Lung (tissue), 12 donors: Measurements from ENCODE around the gene RAB12. TPM values are rescaled to one million over a fixed set of nuclear protein-coding genes. Genes with fewer than 3 reads are reported as not detected.

Experiments
- ATAC-seq: fragments of 200-7000 bp; cut with Tn5 transposase; one replicate; pipeline ENCODE4 v1.9.1; 2020; ENCODE audit warnings: moderate number of reproducible peaks; ENCODE audit not compliant: insufficient read depth, low FRiP score
- DNase-seq, 3 donors: peaks; one replicate each; pipeline ENCODE4 v3.0.0-alpha.2; 2013 to 2017
- H3K27ac ChIP-seq, 2 donors: one replicate each; pipeline ENCODE4 v1.5.1; 2013; ENCODE audit warnings: mild to moderate bottlenecking in 2 of 2, moderate library complexity in 2 of 2, control low read depth in 1 of 2, inconsistent platforms in 1 of 2, low read depth in 1 of 2, low read length in 1 of 2
- H3K27me3 ChIP-seq, 3 donors: one replicate each; pipeline ENCODE4 v1.5.1; 2013; ENCODE audit warnings: low read length in 2 of 3; ENCODE audit not compliant: control insufficient read depth in 3 of 3, insufficient read depth in 3 of 3
- H3K36me3 ChIP-seq, 4 donors: one replicate each; pipeline ENCODE4 v1.5.1; 2013; ENCODE audit warnings: low read length in 4 of 4, mild to moderate bottlenecking in 1 of 4, moderate library complexity in 1 of 4; ENCODE audit not compliant: control insufficient read depth in 4 of 4, insufficient read depth in 4 of 4
- H3K4me1 ChIP-seq, 5 donors: one replicate each; pipeline ENCODE4 v1.5.1; 2013; ENCODE audit warnings: low read length in 5 of 5, mild to moderate bottlenecking in 2 of 5, moderate library complexity in 1 of 5; ENCODE audit not compliant: control insufficient read depth in 5 of 5, insufficient read depth in 5 of 5
- H3K4me3 ChIP-seq: one replicate; pipeline ENCODE4 v1.5.1; 2013; ENCODE audit warnings: mild to moderate bottlenecking, control low read depth, moderate library complexity
- H3K9ac ChIP-seq, 2 donors: one replicate each; pipeline ENCODE4 v1.5.1; 2013; ENCODE audit warnings: low read length in 2 of 2, control low read depth in 1 of 2; ENCODE audit not compliant: insufficient read depth in 1 of 2
- H3K9me3 ChIP-seq, 4 donors: one replicate each; pipeline ENCODE4 v1.5.1; 2013; ENCODE audit warnings: low read length in 3 of 4, mild to moderate bottlenecking in 1 of 4, moderate library complexity in 1 of 4; ENCODE audit not compliant: control insufficient read depth in 4 of 4, insufficient read depth in 3 of 4
- CTCF ChIP-seq: IDR thresholded peaks from 2 replicates; pipeline ENCODE4 v1.5.1; 2012; ENCODE audit warnings: mild to moderate bottlenecking; ENCODE audit errors: control extremely low read depth, extremely low read depth
- WGBS, 2 donors: extraction: QIAGEN DNeasy Blood & Tissue Kit; methylation state at CpG; one replicate each; pipeline ENCODE4 v1.1.7; 2013; 5-methylcytosine and 5-hydroxymethylcytosine counted together
- polyA plus RNA-seq, 2 donors: library from polyadenylated mRNA; stranded (reverse); fragments of 200-250 nt; gene quantifications; one replicate each; pipeline ENCODE4 v1.2.1, GENCODE V29; 2013
- total RNA-seq, 2 donors: library from RNA; depleted of rRNA in 1 of 2; stranded (reverse); fragments of >200 nt in 1 of 2; gene quantifications; one replicate each; pipeline ENCODE4 v1.2.1, GENCODE V29; 2014 to 2021
- donor health status: control.
- donor health status: control.
- donor health status: Bipolar disorder and iron deficiency.
- donor health status: healthy.
- donor health status: DM: yes; HTN: yes; CAD: no.

The RAB12 gene
- total and polyA plus RNA-seq, 4 donors, result 26.7 to 74.5 (median 39.2) TPM

- Histone ChIP-seq H3K4me3 (no peak overlapping the region), H3K9me3 (peaks cover 0 to 2% (median 0%) of the 10 kb centered on the region in 4 donors), H3K27ac (no peak overlapping the region), H3K27me3 (no peaks in the 10 kb centered on the region), H3K36me3 (no peaks in the 10 kb centered on the region), H3K4me1 (peaks cover 0 to 4% (median 0%) of the 10 kb centered on the region in 5 donors), H3K9ac (no peak overlapping the region)
- DNase-seq (peak in 2 of 3 donors; percentile 43 to 48), ATAC-seq (no peak)
- peak; percentile 64 for TF ChIP-seq CTCF
- WGBS, 2 donors, result 45 to 47% methylated on average over 7 of the region's 7 CpGs
Measured at GRCh38 chr18:8654503-8655451, 45.5 kb downstream of the RAB12 start.

- H3K27me3 ChIP-seq, result no peaks in the 10 kb centered on the region
- no peak overlapping the region for H3K27ac ChIP-seq
- TF ChIP-seq CTCF, result no peak
- no peaks in the 10 kb centered on the region for H3K36me3 ChIP-seq
- peaks cover 0 to 2% (median 0%) of the 10 kb centered on the region in 4 donors for H3K9me3 ChIP-seq
- no peak for ATAC-seq
- H3K4me3 ChIP-seq, result no peak overlapping the region
- no peak overlapping the region for H3K9ac ChIP-seq
- H3K4me1 ChIP-seq, result peaks cover 0 to 4% (median 0%) of the 10 kb centered on the region in 5 donors
- WGBS, 2 donors, result 78 to 84% methylated on average over 6 of the region's 6 CpGs
- no peak for DNase-seq
Measured at GRCh38 chr18:8656232-8656631, 47.0 kb downstream of the RAB12 start.

GRCh38 chr18:8657050-8657820 lies 48.0 kb downstream of the RAB12 start:
- peaks cover 0 to 9% (median 0%) of the 10 kb centered on the region in 5 donors for H3K4me1 ChIP-seq
- no peaks in the 10 kb centered on the region for H3K36me3 ChIP-seq
- DNase-seq (no peak), ATAC-seq (no peak)
- no peak overlapping the region for H3K9ac ChIP-seq
- 81 to 86% methylated on average over 14 of the region's 14 CpGs for WGBS, 2 donors
- peaks cover 0 to 2% (median 0%) of the 10 kb centered on the region in 4 donors for H3K9me3 ChIP-seq
- H3K27me3 ChIP-seq, result no peaks in the 10 kb centered on the region
- no peak overlapping the region for H3K4me3 ChIP-seq
- no peak for TF ChIP-seq CTCF
- no peak overlapping the region for H3K27ac ChIP-seq
